Choroid plexus epithelial cell (primary cell): Measurements from ENCODE around the gene CACNA1G.

ENCODE experiments used
- DNase-seq: peaks from one replicate; pipeline ENCODE4 v3.0.0-alpha.2; 2010; ENCODE audit warnings: low read depth
- H3K4me3 ChIP-seq: 2 replicates; pipeline ENCODE4 v1.5.1; 2011; ENCODE audit warnings: low read depth, mild to moderate bottlenecking, control low read depth, low read length, moderate library complexity
- TF ChIP-seq, protein P1 (sequence below): conservative IDR thresholded peaks from 2 replicates; pipeline ENCODE4 v1.5.1; 2011; ENCODE audit warnings: low read depth, mild to moderate bottlenecking, control low read depth, inconsistent platforms, low read length, moderate library complexity

CACNA1G gene

DNA sequence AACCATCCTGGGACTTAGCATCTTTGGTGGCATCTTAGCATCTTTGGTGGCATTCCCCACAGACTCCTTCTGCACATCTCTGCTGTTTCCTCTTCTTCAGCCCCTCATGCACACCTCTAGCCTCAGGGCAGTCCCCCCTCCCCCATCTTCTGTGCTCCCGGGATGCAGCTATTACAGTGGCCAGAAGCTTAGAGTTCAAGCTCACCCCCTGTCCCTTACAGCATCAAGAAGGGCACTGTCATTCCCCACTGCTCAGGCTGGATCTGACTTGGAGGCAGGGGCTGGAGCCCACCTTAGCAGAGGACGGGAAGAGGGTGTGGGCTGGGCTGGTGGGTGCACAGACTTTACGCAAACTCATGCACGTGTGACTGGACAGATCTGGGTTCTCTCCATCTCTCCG, 27.3 kb upstream of the CACNA1G start:
- TF ChIP-seq, protein P1, sequence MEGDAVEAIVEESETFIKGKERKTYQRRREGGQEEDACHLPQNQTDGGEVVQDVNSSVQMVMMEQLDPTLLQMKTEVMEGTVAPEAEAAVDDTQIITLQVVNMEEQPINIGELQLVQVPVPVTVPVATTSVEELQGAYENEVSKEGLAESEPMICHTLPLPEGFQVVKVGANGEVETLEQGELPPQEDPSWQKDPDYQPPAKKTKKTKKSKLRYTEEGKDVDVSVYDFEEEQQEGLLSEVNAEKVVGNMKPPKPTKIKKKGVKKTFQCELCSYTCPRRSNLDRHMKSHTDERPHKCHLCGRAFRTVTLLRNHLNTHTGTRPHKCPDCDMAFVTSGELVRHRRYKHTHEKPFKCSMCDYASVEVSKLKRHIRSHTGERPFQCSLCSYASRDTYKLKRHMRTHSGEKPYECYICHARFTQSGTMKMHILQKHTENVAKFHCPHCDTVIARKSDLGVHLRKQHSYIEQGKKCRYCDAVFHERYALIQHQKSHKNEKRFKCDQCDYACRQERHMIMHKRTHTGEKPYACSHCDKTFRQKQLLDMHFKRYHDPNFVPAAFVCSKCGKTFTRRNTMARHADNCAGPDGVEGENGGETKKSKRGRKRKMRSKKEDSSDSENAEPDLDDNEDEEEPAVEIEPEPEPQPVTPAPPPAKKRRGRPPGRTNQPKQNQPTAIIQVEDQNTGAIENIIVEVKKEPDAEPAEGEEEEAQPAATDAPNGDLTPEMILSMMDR = no peak
- H3K4me3 ChIP-seq = no peak overlapping the region
- no peak for DNase-seq

GRCh38 chr17:50533720-50534148, 26.8 kb upstream of the CACNA1G start:
- peak; percentile 51 for DNase-seq
- TF ChIP-seq, protein P1 = no peak
- H3K4me3 ChIP-seq = no peak overlapping the region

DNA sequence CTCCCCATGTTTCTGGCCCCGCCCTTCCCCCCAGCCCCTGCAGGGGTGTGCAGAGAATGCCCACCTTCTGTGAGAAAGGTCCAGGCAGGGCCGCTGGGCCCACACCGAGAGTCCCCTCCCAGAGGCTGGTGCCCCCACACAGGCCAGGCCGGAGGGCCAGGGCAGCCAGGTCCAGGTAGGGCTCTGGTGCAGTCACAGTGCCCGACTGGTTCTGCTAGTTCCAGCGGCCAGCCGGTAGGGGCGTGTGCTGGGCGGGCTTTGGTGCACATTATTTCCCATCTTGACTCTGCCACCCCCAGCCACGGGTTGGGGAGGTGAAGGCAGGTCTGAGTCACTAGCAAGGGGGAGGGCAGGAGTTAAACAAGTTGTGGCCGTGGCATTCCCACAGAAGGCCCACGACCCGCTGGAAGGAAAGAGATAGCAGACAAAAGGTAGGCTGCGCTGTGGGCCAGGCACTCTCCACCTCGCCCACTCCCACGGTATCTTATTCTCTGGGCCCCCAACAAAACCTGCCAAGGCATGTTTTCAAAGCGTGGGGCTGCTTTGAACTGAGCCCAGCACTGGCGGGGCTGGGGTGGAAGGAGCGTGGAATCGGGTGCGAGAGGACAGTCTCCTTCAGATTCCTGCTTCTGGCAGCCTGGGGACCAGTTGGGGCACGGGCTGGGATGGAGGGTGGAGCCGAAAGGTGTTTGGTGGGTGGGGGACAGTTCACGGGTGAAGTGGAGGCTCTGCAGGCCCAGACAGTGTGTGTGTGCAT, 26.1 kb upstream of the CACNA1G start:
- TF ChIP-seq, protein P1 = peak; percentile 34
- DNase-seq = no peak
- no peak overlapping the region for H3K4me3 ChIP-seq

GRCh38 chr17:50534979-50535326, 25.6 kb upstream of the CACNA1G start:
- TF ChIP-seq, protein P1 = no peak
- no peak overlapping the region for H3K4me3 ChIP-seq
- no peak for DNase-seq

GRCh38 chr17:50535407-50535806, 25.1 kb upstream of the CACNA1G start:
- TF ChIP-seq, protein P1 = no peak
- no peak overlapping the region for H3K4me3 ChIP-seq
- DNase-seq = no peak

DNA sequence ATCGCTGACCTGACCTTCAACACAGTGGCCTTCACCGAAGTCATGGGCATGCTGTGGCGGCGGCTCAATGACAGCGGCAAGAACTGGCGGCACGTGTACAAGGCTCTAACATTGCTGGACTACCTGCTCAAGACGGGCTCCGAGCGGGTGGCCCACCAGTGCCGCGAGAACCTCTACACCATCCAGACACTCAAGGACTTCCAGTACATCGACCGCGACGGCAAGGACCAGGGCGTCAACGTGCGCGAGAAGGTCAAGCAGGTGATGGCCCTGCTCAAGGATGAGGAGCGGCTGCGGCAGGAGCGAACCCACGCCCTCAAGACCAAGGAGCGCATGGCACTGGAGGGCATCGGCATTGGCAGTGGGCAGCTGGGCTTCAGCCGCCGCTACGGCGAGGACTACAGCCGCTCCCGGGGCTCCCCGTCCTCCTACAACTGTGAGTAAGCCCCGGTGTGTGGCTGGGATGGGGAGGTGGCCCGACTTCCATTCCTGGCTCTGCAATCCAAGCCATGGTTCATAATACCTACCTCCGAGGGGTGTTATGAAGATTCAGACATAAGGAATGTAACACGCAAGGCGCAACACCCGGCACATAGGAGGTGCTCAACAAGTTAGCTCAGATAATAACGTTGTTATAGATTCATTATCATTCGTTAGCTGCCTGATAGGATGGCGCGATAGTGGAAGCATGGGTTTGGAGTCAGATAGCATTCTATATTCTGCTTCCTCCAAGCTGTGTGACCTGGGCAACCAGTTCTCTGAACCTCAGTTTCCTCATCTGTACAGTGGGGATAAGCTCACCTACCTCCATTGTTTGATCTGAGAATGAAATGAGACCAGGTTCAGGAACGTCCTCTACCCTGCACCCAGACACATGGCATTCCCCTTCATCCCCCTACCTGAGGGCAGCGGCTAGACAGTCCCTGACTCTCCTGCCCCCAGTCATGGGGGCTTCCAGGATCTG, 23.6 kb upstream of the CACNA1G start:
- DNase-seq = no peak
- TF ChIP-seq, protein P1 = no peak
- H3K4me3 ChIP-seq = no peak overlapping the region
